Nephron (organoid): ENCODE data around the gene OGDH.

Experiments used
- H3K27ac Mint-ChIP-seq, 3 experiments: 2 replicates each; pipeline ENCODE4 v1.8.0; 2020; ENCODE audit warnings: mixed read lengths in 3 of 3, mild to moderate bottlenecking in 2 of 3, moderate library complexity in 1 of 3
- H3K27me3 Mint-ChIP-seq: 2 replicates; pipeline ENCODE4 v1.8.0; 2021; ENCODE audit warnings: low read depth, mild to moderate bottlenecking, moderate library complexity, mixed read lengths
- H3K36me3 Mint-ChIP-seq: 2 replicates; pipeline ENCODE4 v1.8.0; 2020; ENCODE audit warnings: low read depth, mixed read lengths
- H3K4me1 Mint-ChIP-seq: 2 replicates; pipeline ENCODE4 v1.8.0; 2020; ENCODE audit warnings: mixed read lengths
- H3K4me3 Mint-ChIP-seq, 3 experiments: 2 replicates each; pipeline ENCODE4 v1.8.0; 2020; ENCODE audit warnings: mild to moderate bottlenecking in 3 of 3, mixed read lengths in 3 of 3, moderate library complexity in 2 of 3
- H3K9me3 Mint-ChIP-seq: 2 replicates; pipeline ENCODE4 v1.8.0; 2020; ENCODE audit warnings: mixed read lengths
- CTCF ChIP-seq, 3 experiments: fragments of 200-600 bp; sonication (generic); IDR thresholded peaks; one replicate each; pipeline ENCODE4 v1.5.0; 2021; ENCODE audit warnings: antibody characterized with exemption in 3 of 3; ENCODE audit not compliant: unreplicated experiment in 3 of 3

Gene OGDH

GRCh38 chr7:44625526-44626471 lies 19.4 kb downstream of the OGDH start:
- Mint-ChIP-seq H3K4me3 (no peak overlapping the region), H3K27ac (no peak overlapping the region), H3K4me1 (peaks cover 48% of the 10 kb centered on the region), H3K27me3 (no peaks in the 10 kb centered on the region), H3K36me3 (peaks cover 24% of the 10 kb centered on the region), H3K9me3 (no peaks in the 10 kb centered on the region)
- no peak for TF ChIP-seq CTCF (IDR thresholded peaks at IDR 0.05; ENCODE audit: unreplicated experiment in 3 of 3)

DNA sequence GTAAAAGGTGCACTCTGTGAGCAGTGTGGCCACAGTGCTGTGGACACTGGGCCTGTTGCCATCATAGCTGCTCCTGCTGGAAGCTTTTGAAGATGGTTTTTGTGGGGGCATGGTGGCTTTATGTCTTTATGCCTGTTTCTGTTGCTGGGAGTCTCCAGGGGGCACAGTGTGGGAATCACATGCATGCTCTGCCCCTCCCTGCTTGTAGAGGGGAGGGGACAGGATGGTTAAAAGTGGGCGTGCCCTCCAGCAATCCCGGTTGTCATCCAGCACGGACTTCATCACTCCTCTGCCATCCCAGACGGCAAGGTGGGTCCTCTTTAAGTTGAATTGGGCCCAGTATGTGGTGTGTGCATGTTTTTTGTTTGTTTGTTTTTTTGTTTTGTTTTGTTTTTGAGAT lies 20.2 kb downstream of the OGDH start:
- Mint-ChIP-seq H3K9me3 (no peaks in the 10 kb centered on the region), H3K4me1 (peaks cover 50% of the 10 kb centered on the region), H3K36me3 (peaks cover 26% of the 10 kb centered on the region), H3K27me3 (no peaks in the 10 kb centered on the region), H3K4me3 (no peak overlapping the region), H3K27ac (no peak overlapping the region)
- no peak for TF ChIP-seq CTCF (IDR thresholded peaks at IDR 0.05; ENCODE audit: unreplicated experiment in 3 of 3)

DNA sequence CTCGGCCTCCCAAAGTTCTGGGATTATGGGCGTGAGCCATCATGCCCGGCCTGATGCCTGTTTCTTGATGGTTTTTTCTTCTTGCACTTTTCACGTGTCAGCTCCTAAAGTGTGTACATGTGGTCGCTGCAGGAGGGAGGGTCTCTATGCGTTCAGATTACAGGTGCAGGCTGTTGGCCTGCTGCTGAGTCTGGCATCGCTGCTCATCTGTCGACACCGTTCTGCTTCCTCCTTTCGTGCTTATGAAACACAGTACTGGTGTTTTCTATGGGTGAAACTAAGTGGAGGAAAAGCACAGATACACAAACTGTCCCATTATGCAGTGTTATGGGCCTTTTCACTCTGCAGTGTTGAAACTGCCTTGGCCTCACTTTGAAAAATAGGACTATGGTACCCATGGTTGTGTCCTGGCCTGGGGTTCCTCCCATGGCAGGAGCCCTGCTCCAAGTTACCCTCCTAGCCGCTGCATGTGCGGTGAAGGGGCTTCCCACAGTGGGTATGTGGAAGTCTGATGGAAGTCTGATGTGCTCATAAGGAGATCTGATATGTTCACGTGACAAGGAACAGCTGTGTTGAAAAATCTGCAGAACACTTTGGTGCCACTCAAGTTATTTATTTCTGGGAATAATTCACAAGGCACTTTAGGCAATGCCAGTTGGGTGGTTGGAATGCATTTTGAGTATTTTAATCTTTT lies 23.5 kb downstream of the OGDH start:
- peaks cover 27% of the 10 kb centered on the region for H3K36me3 Mint-ChIP-seq
- H3K27ac Mint-ChIP-seq, result peak overlapping the region; percentile 75 to 92 (median 89)
- peak overlapping the region in 1 of 3 experiments; percentile 10 for H3K4me3 Mint-ChIP-seq
- peaks cover 51% of the 10 kb centered on the region for H3K4me1 Mint-ChIP-seq
- no peaks in the 10 kb centered on the region for H3K27me3 Mint-ChIP-seq
- no peaks in the 10 kb centered on the region for H3K9me3 Mint-ChIP-seq
- TF ChIP-seq CTCF (IDR thresholded peaks at IDR 0.05; ENCODE audit: unreplicated experiment in 3 of 3), result no peak

DNA sequence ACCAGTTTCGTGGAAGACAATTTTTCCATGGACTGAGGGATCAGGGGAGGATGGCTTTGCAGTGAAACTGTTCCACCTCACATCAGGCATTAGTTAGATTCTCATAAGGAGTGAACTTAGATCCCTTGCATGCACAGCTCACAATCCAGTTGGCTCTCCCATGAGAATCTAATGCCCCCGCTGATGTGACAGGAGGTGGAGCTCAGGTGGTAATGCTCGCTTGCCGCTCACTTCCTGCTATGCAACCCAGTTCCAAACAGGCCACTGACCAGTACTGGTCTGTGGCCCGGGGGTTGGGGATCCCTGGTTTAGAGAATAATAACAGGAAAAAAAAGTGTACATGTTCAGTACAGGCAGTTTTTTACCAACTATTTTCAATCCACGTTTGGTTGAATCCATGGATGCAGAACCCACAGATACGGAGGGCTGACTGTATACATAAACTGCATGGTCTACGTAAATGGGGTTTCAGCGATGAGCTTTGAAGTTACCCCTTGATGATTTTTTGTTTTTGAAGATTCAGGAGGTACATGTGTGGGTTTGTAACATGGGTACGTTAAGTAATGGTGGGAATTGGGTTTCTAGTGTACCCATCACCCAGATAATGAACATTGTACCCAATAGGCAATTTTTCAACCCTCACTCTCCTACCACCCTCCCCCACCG lies 24.5 kb downstream of the OGDH start:
- Mint-ChIP-seq H3K4me1 (peaks cover 56% of the 10 kb centered on the region), H3K27ac (peak overlapping the region; percentile 75 to 92 (median 89)), H3K4me3 (peak overlapping the region in 1 of 3 experiments; percentile 29), H3K36me3 (peaks cover 26% of the 10 kb centered on the region), H3K9me3 (no peaks in the 10 kb centered on the region), H3K27me3 (no peaks in the 10 kb centered on the region)
- TF ChIP-seq CTCF (IDR thresholded peaks at IDR 0.05; ENCODE audit: unreplicated experiment in 3 of 3), result no peak

DNA sequence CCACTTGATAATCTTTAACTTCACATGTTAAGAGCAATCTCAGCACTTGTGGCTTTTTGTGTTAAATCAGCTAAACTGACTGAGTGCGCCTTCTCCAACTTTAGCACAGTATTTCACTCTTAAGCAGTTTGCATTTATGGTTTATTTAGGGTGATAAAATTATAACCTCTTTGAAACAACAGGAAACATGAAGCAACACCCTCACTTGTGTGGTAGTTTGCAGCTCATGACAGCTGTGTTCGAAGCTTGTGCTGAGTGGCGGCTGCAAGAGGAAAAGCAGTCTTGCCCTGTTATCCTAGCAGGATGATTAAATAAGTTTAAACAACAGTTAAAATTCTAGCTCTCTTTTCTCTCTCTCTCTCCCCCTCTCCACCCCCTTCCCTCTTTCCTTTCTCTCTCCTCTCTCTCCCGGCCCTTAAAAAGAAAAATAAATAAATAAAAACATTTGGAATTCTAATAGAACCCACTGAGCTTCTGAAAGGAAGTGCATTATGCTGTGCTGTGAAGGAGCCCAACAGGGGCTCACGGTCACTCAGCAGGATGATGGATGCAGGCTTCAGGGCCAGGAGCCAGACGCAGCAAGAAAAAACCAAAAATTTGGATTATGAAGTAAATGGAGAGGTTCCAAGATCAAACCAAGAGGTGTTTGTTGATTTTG lies 25.2 kb downstream of the OGDH start:
- Mint-ChIP-seq H3K4me3 (peak overlapping the region; percentile 18 to 50 (median 19)), H3K27ac (peak overlapping the region; percentile 75 to 92 (median 89)), H3K9me3 (no peaks in the 10 kb centered on the region), H3K36me3 (peaks cover 20% of the 10 kb centered on the region), H3K27me3 (no peaks in the 10 kb centered on the region), H3K4me1 (peaks cover 59% of the 10 kb centered on the region)
- TF ChIP-seq CTCF (IDR thresholded peaks at IDR 0.05; ENCODE audit: unreplicated experiment in 3 of 3), result no peak
